ENCODE results near the gene DEFB113.

Gene DEFB113

DNA sequence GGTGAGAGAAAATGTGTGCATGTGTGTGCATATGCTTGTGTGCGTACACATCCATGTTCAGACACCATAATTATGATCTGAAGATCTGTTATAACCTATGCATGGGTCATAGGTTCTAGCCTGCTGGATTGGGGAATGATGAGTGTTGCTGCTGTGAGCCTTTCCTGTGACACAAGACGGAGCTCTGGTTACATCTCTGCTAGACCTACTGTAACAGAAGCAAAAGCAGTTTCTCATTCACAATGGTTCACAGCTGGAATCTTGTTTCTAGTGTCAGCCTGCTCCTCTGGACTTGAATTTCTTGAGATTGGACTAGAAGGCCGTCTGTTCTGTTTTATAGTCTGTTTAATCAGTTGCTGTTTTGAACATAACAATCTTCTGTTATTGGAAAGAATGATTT, 45.6 kb downstream of the DEFB113 start:
- Histone ChIP-seq H2BK12ac (ENCODE audit: low read length in 2 of 2) (no peak overlapping the region), H3K27me3 (ENCODE audit: control insufficient read depth in 1 of 2, insufficient read depth in 1 of 2, low read length in 2 of 2) (no peaks in the 10 kb centered on the region), H3K27ac (ENCODE audit: low read length, poor library complexity, severe bottlenecking) (no peak overlapping the region), H3K36me3 (ENCODE audit: control insufficient read depth in 1 of 2, insufficient read depth in 2 of 2, low read depth in 1 of 2, low read length in 2 of 2) (no peaks in the 10 kb centered on the region), H4K91ac (ENCODE audit: low read length) (no peak overlapping the region), H2BK5ac (ENCODE audit: low read depth, low read length, poor library complexity, severe bottlenecking) (no peak overlapping the region), H3K18ac (ENCODE audit: low read depth in 1 of 2, low read length in 2 of 2) (no peak overlapping the region), H3K9me3 (ENCODE audit: control insufficient read depth, low read length) (no peaks in the 10 kb centered on the region), H2BK120ac (ENCODE audit: low read depth, low read length) (no peak overlapping the region), H3K79me1 (replicated peaks; ENCODE audit: low read length, poor library complexity, severe bottlenecking) (no peaks in the 10 kb centered on the region), H3K4me2 (ENCODE audit: low read length, poor library complexity, severe bottlenecking) (no peak overlapping the region), H2AFZ (ENCODE audit: low read depth, low read length) (no peak overlapping the region), H3K14ac (ENCODE audit: low read length in 2 of 2) (no peak overlapping the region), H2BK15ac (ENCODE audit: low read depth, poor library complexity, severe bottlenecking) (no peak overlapping the region), H4K8ac (ENCODE audit: low read length) (no peak overlapping the region), H3K4me1 (ENCODE audit: control insufficient read depth, insufficient read depth, low read depth, low read length) (no peaks in the 10 kb centered on the region), H2AK5ac (ENCODE audit: low read length, severe bottlenecking) (no peak overlapping the region), H3K4ac (ENCODE audit: low read depth in 1 of 2, low read length in 2 of 2) (no peak overlapping the region), H3K23ac (ENCODE audit: low read length in 2 of 2) (no peak overlapping the region), H3K4me3 (ENCODE audit: insufficient read depth in 1 of 2, low read depth in 1 of 2, low read length in 2 of 2) (no peak overlapping the region), H3K9ac (ENCODE audit: low read length) (no peak overlapping the region)
- 39% methylated on average over 2 of the region's 3 CpGs for WGBS
- no peak for DNase-seq

- Histone ChIP-seq H4K91ac (ENCODE audit: low read length) (no peak overlapping the region), H2BK120ac (ENCODE audit: low read depth, low read length) (no peak overlapping the region), H3K27ac (ENCODE audit: low read length, poor library complexity, severe bottlenecking) (no peak overlapping the region), H3K18ac (ENCODE audit: low read depth in 1 of 2, low read length in 2 of 2) (no peak overlapping the region), H3K36me3 (ENCODE audit: control insufficient read depth in 1 of 2, insufficient read depth in 2 of 2, low read depth in 1 of 2, low read length in 2 of 2) (no peaks in the 10 kb centered on the region), H3K27me3 (ENCODE audit: control insufficient read depth in 1 of 2, insufficient read depth in 1 of 2, low read length in 2 of 2) (no peaks in the 10 kb centered on the region), H3K9me3 (ENCODE audit: control insufficient read depth, low read length) (no peaks in the 10 kb centered on the region), H2BK12ac (ENCODE audit: low read length in 2 of 2) (no peak overlapping the region), H2BK15ac (ENCODE audit: low read depth, poor library complexity, severe bottlenecking) (no peak overlapping the region), H4K8ac (ENCODE audit: low read length) (no peak overlapping the region), H3K4ac (ENCODE audit: low read depth in 1 of 2, low read length in 2 of 2) (no peak overlapping the region), H2AFZ (ENCODE audit: low read depth, low read length) (no peak overlapping the region), H3K23ac (ENCODE audit: low read length in 2 of 2) (no peak overlapping the region), H2AK5ac (ENCODE audit: low read length, severe bottlenecking) (no peak overlapping the region), H3K9ac (ENCODE audit: low read length) (no peak overlapping the region), H3K4me3 (ENCODE audit: insufficient read depth in 1 of 2, low read depth in 1 of 2, low read length in 2 of 2) (no peak overlapping the region), H3K4me2 (ENCODE audit: low read length, poor library complexity, severe bottlenecking) (no peak overlapping the region), H3K4me1 (ENCODE audit: control insufficient read depth, insufficient read depth, low read depth, low read length) (no peaks in the 10 kb centered on the region), H3K14ac (ENCODE audit: low read length in 2 of 2) (no peak overlapping the region), H2BK5ac (ENCODE audit: low read depth, low read length, poor library complexity, severe bottlenecking) (no peak overlapping the region), H3K79me1 (replicated peaks; ENCODE audit: low read length, poor library complexity, severe bottlenecking) (no peaks in the 10 kb centered on the region)
- 85% methylated on average over 1 of the region's 5 CpGs for WGBS
- no peak for DNase-seq
Observed at GRCh38 chr6:49919935-49920644, 49.3 kb downstream of the DEFB113 start.

- no peaks in the 10 kb centered on the region for H3K4me1 ChIP-seq (ENCODE audit: control insufficient read depth, insufficient read depth, low read depth, low read length)
- no peak overlapping the region for H2BK12ac ChIP-seq (ENCODE audit: low read length in 2 of 2)
- H3K9me3 ChIP-seq (ENCODE audit: control insufficient read depth, low read length) = no peaks in the 10 kb centered on the region
- no peak overlapping the region for H3K27ac ChIP-seq (ENCODE audit: low read length, poor library complexity, severe bottlenecking)
- no peak overlapping the region for H4K91ac ChIP-seq (ENCODE audit: low read length)
- no peak overlapping the region for H2AK5ac ChIP-seq (ENCODE audit: low read length, severe bottlenecking)
- H2BK15ac ChIP-seq (ENCODE audit: low read depth, poor library complexity, severe bottlenecking) = no peak overlapping the region
- H3K18ac ChIP-seq (ENCODE audit: low read depth in 1 of 2, low read length in 2 of 2) = no peak overlapping the region
- 75% methylated on average over 3 of the region's 4 CpGs for WGBS
- no peak overlapping the region for H3K14ac ChIP-seq (ENCODE audit: low read length in 2 of 2)
- H3K23ac ChIP-seq (ENCODE audit: low read length in 2 of 2) = no peak overlapping the region
- no peak overlapping the region for H3K4me3 ChIP-seq (ENCODE audit: insufficient read depth in 1 of 2, low read depth in 1 of 2, low read length in 2 of 2)
- no peak overlapping the region for H3K4me2 ChIP-seq (ENCODE audit: low read length, poor library complexity, severe bottlenecking)
- no peak for DNase-seq
- no peaks in the 10 kb centered on the region for H3K27me3 ChIP-seq (ENCODE audit: control insufficient read depth in 1 of 2, insufficient read depth in 1 of 2, low read length in 2 of 2)
- no peak overlapping the region for H2BK5ac ChIP-seq (ENCODE audit: low read depth, low read length, poor library complexity, severe bottlenecking)
- H3K36me3 ChIP-seq (ENCODE audit: control insufficient read depth in 1 of 2, insufficient read depth in 2 of 2, low read depth in 1 of 2, low read length in 2 of 2) = no peaks in the 10 kb centered on the region
- H3K79me1 ChIP-seq (replicated peaks; ENCODE audit: low read length, poor library complexity, severe bottlenecking) = no peaks in the 10 kb centered on the region
- H3K4ac ChIP-seq (ENCODE audit: low read depth in 1 of 2, low read length in 2 of 2) = no peak overlapping the region
- H2AFZ ChIP-seq (ENCODE audit: low read depth, low read length) = no peak overlapping the region
- no peak overlapping the region for H4K8ac ChIP-seq (ENCODE audit: low read length)
- H2BK120ac ChIP-seq (ENCODE audit: low read depth, low read length) = no peak overlapping the region
- H3K9ac ChIP-seq (ENCODE audit: low read length) = no peak overlapping the region
Observed at GRCh38 chr6:49919261-49919660, 50.2 kb downstream of the DEFB113 start.

DNA sequence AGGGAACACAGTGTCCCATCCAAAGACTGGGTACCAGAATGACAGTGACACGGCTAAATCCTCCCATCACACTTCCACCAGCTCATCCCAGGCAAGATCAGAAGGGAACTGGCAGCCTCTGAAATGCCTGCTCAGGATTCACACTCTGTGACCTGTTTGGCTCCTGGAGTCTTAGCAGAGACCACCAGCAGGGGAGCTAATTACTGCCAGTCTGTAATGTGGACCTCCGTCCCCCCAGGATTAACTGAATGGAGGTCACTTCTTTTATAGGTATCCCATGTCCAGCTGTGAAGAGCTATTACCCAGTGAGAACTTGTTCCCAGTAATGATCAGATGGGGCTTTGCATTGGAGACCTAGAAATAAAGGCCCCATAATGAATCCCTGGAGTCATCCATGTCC, 50.6 kb downstream of the DEFB113 start:
- Histone ChIP-seq H2BK15ac (ENCODE audit: low read depth, poor library complexity, severe bottlenecking) (no peak overlapping the region), H3K9ac (ENCODE audit: low read length) (no peak overlapping the region), H4K91ac (ENCODE audit: low read length) (no peak overlapping the region), H2BK120ac (ENCODE audit: low read depth, low read length) (no peak overlapping the region), H3K27me3 (ENCODE audit: control insufficient read depth in 1 of 2, insufficient read depth in 1 of 2, low read length in 2 of 2) (no peaks in the 10 kb centered on the region), H2BK12ac (ENCODE audit: low read length in 2 of 2) (no peak overlapping the region), H3K4me1 (ENCODE audit: control insufficient read depth, insufficient read depth, low read depth, low read length) (no peaks in the 10 kb centered on the region), H3K4me2 (ENCODE audit: low read length, poor library complexity, severe bottlenecking) (no peak overlapping the region), H2AK5ac (ENCODE audit: low read length, severe bottlenecking) (no peak overlapping the region), H3K4me3 (ENCODE audit: insufficient read depth in 1 of 2, low read depth in 1 of 2, low read length in 2 of 2) (no peak overlapping the region), H3K36me3 (ENCODE audit: control insufficient read depth in 1 of 2, insufficient read depth in 2 of 2, low read depth in 1 of 2, low read length in 2 of 2) (no peaks in the 10 kb centered on the region), H3K9me3 (ENCODE audit: control insufficient read depth, low read length) (no peaks in the 10 kb centered on the region), H3K14ac (ENCODE audit: low read length in 2 of 2) (no peak overlapping the region), H3K4ac (ENCODE audit: low read depth in 1 of 2, low read length in 2 of 2) (no peak overlapping the region), H2AFZ (ENCODE audit: low read depth, low read length) (no peak overlapping the region), H4K8ac (ENCODE audit: low read length) (no peak overlapping the region), H3K18ac (ENCODE audit: low read depth in 1 of 2, low read length in 2 of 2) (no peak overlapping the region), H3K27ac (ENCODE audit: low read length, poor library complexity, severe bottlenecking) (no peak overlapping the region), H3K79me1 (replicated peaks; ENCODE audit: low read length, poor library complexity, severe bottlenecking) (no peaks in the 10 kb centered on the region), H2BK5ac (ENCODE audit: low read depth, low read length, poor library complexity, severe bottlenecking) (no peak overlapping the region), H3K23ac (ENCODE audit: low read length in 2 of 2) (no peak overlapping the region)
- WGBS = 14% methylated on average over 2 of the region's 2 CpGs
- no peak for DNase-seq

Measured in mesenchymal stem cell (in vitro differentiated cells and primary cell).